Aorta (tissue), 5 donors: ENCODE measurements around the gene VSNL1. TPM values are rescaled to one million over a fixed set of nuclear protein-coding genes. Genes with fewer than 3 reads are reported as not detected.

Source experiments
- ATAC-seq: fragments of 200-7000 bp; cut with Tn5 transposase; one replicate; pipeline ENCODE4 v1.9.1; 2022; ENCODE audit warnings: moderate library complexity; ENCODE audit not compliant: low FRiP score
- DNase-seq, 2 donors: peaks; one replicate each; pipeline ENCODE4 v3.0.0-alpha.2; 2020
- H3K27ac ChIP-seq, 2 donors: one replicate each; pipeline ENCODE4 v1.5.1; 2013; ENCODE audit warnings: low read length in 2 of 2, mild to moderate bottlenecking in 2 of 2, moderate library complexity in 2 of 2, control low read depth in 1 of 2, inconsistent platforms in 1 of 2, low read depth in 1 of 2
- H3K27me3 ChIP-seq, 2 donors: one replicate each; pipeline ENCODE4 v1.6.1; 2013; ENCODE audit warnings: control low read depth in 1 of 2, low read length in 1 of 2, mild to moderate bottlenecking in 1 of 2, moderate library complexity in 1 of 2; ENCODE audit not compliant: insufficient read depth in 2 of 2, control insufficient read depth in 1 of 2
- H3K36me3 ChIP-seq, 2 donors: one replicate each; pipeline ENCODE4 v1.6.1; 2013; ENCODE audit warnings: control low read depth in 1 of 2, low read length in 1 of 2, mild to moderate bottlenecking in 1 of 2; ENCODE audit not compliant: insufficient read depth in 2 of 2, control insufficient read depth in 1 of 2
- H3K4me1 ChIP-seq, 2 donors: one replicate each; pipeline ENCODE4 v1.6.1; 2013; ENCODE audit warnings: low read length in 2 of 2, control low read depth in 1 of 2, mild to moderate bottlenecking in 1 of 2, moderate library complexity in 1 of 2; ENCODE audit not compliant: insufficient read depth in 2 of 2, control insufficient read depth in 1 of 2
- H3K4me3 ChIP-seq, 2 donors: one replicate each; pipeline ENCODE4 v1.5.1; 2013; ENCODE audit warnings: low read length in 2 of 2, control low read depth in 1 of 2, mild to moderate bottlenecking in 1 of 2
- H3K9me3 ChIP-seq: one replicate; pipeline ENCODE4 v1.6.1; 2013; ENCODE audit warnings: mild to moderate bottlenecking, low read length; ENCODE audit not compliant: control insufficient read depth
- WGBS, 2 donors: extraction: QIAGEN DNeasy Blood & Tissue Kit; methylation state at CpG; one replicate each; pipeline ENCODE4 v1.1.7; 2013; 5-methylcytosine and 5-hydroxymethylcytosine counted together
- intact Hi-C, 2 donors: fragments of 100-400 bp; cut with DNase I; formaldehyde crosslinking; loops; one replicate each; pipeline versions ENCODE4 v1.14.2 to v1.15.0; 2022
- polyA plus RNA-seq, 2 donors: library from polyadenylated mRNA; stranded (reverse); fragments of 200-250 nt; gene quantifications; one replicate each; pipeline ENCODE4 v1.2.3, GENCODE V29; 2013
- total RNA-seq, 2 donors: library from RNA; stranded (reverse); fragmentation: NEBNext Ultra II Directional; extraction: Animal tissue kit (Norgen Biotek cat#: 25700); gene quantifications; one replicate each; pipeline ENCODE4 v1.2.1, GENCODE V29; 2021
- donor health status: healthy with polysubstance abuse.
- donor health status: Bipolar disorder and iron deficiency.
- donor health status: DM: no; HTN: no; CAD: no.
- donor health status: DM: no; HTN: no; CAD: no.
- donor health status: DM: yes; HTN: yes; CAD: no.

The VSNL1 gene
- total and polyA plus RNA-seq, 4 donors, result not detected

DNA sequence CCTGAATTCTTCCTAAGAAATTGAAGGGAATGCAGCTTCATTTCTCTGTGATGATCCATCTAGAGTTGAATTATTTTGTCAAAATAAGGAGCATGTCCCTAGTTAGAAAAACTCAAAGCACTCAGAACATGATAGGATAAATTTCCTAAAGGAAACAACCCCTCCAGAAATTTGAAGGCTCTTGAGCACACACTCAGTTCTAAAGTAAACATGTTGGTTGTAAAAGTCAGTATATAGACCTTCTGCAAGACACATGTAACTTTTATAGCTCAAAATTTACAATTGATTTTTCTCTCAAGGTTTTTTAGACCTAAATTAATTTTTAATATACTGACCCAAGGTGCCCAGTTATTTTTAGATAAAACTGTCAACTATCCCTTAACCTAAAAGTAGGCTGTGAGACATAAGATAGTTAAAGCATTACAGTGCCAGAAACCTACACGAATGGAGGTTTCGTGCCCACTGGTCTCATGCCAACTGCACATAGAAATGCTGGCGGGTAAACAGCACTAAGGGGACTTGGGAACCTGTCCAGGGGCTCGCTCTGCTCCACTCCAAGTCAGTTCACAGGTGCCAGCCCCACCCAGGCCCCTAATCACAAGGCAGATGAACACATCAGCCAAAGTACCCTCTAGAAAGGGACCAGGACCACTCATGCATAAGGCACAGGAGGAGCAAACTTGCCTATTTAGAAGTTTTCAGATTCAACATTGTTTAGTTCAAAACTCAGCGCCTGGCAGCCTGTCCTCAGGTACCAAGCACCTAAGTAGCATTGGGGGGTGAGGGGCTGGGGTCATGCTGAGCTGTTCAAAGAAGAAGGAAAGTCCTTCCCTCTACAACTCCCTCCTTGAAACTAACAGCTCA is 106.6 kb downstream of the VSNL1 start:
- DNase-seq (no peak), ATAC-seq (no peak)
- intact Hi-C loops, result loop anchor here in 1 of 2 donors (10.0 kb wide), 1 partner anchor 132 kb away; the partner anchor contains the start of gene RAD51AP2
- Histone ChIP-seq H3K4me1 (no peaks in the 10 kb centered on the region), H3K4me3 (no peak overlapping the region), H3K9me3 (no peaks in the 10 kb centered on the region), H3K27me3 (no peaks in the 10 kb centered on the region), H3K27ac (no peak overlapping the region), H3K36me3 (no peaks in the 10 kb centered on the region)
- WGBS, 2 donors, result 28 to 29% methylated on average over 5 of the region's 5 CpGs

DNA sequence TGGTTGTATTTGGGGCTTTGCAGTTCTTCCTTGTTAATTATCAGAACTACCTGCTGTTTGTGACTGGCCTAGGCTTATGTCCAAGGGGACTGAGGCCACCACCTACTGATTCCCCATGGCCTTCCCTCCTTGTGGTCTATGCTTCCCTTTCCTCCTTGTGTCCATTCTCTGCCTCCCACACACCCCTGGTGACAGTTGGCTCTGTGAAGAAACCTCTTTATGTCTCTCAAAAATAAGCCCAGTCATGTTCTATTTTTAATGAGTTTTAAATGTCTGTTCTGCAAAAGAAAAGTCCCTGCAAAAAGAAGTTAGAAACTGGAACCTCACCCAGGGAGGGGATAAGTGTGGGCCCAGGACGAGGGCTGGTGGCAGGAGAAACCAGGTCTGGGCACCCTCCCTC is 108.1 kb downstream of the VSNL1 start:
- Histone ChIP-seq H3K4me1 (no peaks in the 10 kb centered on the region), H3K36me3 (no peaks in the 10 kb centered on the region), H3K4me3 (no peak overlapping the region), H3K27ac (no peak overlapping the region), H3K27me3 (no peaks in the 10 kb centered on the region), H3K9me3 (no peaks in the 10 kb centered on the region)
- intact Hi-C loops, result loop anchor here in 1 of 2 donors (10.0 kb wide), 1 partner anchor 134 kb away; the partner anchor contains the start of gene RAD51AP2
- 61 to 70% methylated on average over 1 of the region's 1 CpG for WGBS, 2 donors
- DNase-seq (no peak), ATAC-seq (no peak)

DNA sequence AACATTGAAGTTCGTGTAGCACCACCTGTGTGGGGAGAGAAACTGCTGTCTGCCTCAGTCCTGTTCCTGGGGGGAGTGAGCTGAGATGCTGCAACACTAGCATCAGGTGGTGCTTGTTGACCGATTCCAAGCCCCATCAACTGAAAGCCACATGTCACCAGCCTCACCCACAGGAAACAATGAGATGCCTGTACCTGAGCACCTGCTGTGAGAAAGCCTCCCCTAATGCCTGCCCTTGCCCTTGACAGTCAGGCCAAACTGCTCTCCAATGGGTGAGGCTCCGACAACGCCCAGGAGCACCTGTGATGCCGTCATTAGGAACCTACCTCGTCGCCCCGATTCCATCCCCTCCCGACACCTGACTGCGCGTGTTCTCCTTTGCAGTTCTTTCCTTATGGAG is 108.5 kb downstream of the VSNL1 start:
- ATAC-seq, result no peak
- H3K9me3 ChIP-seq, result no peaks in the 10 kb centered on the region
- H3K36me3 ChIP-seq, result no peaks in the 10 kb centered on the region
- no peaks in the 10 kb centered on the region for H3K27me3 ChIP-seq
- intact Hi-C loops, result loop anchor here in 1 of 2 donors (10.0 kb wide), 1 partner anchor 134 kb away; the partner anchor contains the start of gene RAD51AP2
- no peak for DNase-seq
- no peak overlapping the region for H3K4me3 ChIP-seq
- no peak overlapping the region for H3K27ac ChIP-seq
- H3K4me1 ChIP-seq, result no peaks in the 10 kb centered on the region
- WGBS, 2 donors, result 95% methylated on average over 11 of the region's 11 CpGs

DNA sequence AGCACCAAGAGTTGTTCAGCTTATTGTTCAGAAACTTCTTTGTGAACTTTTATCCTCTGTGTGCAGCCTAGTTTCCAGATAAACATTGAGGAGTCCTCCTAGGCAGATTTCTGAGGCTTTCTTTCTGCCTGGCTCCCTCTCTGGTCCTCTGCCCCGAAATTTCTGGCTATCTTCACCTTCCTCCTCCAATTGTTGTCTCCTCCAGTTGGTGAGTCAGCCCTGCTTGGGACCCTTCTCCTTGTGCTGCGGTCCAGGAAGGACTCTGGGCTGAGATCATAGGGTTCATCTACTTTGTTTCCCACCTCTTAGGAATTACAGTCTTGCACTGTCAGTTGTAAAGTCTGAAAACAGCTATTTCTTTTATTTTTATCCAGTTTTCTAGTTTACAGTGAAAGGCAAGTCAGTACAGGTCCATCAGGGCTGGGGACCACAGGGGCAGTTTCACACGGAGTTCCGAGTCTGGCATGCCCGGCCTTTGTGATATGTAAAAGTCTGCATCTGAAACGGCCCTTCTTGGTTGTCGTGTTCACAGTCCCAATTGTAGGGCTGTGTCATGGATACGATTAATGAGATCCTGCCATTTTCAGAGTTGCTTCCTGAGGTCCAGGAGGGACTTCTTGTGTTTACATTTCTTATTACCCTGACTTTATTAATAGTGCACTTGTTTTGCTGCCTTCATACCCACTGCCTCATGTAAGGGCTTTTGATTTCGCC is 112.3 kb downstream of the VSNL1 start:
- no peak for DNase-seq
- no peak for ATAC-seq
- H3K27ac ChIP-seq, result no peak overlapping the region
- no peak overlapping the region for H3K4me3 ChIP-seq
- 73 to 77% methylated on average over 9 of the region's 9 CpGs for WGBS, 2 donors
- no peaks in the 10 kb centered on the region for H3K27me3 ChIP-seq
- H3K36me3 ChIP-seq, result no peaks in the 10 kb centered on the region
- no peaks in the 10 kb centered on the region for H3K9me3 ChIP-seq
- no peaks in the 10 kb centered on the region for H3K4me1 ChIP-seq
- intact Hi-C loops, result no loop called here

DNA sequence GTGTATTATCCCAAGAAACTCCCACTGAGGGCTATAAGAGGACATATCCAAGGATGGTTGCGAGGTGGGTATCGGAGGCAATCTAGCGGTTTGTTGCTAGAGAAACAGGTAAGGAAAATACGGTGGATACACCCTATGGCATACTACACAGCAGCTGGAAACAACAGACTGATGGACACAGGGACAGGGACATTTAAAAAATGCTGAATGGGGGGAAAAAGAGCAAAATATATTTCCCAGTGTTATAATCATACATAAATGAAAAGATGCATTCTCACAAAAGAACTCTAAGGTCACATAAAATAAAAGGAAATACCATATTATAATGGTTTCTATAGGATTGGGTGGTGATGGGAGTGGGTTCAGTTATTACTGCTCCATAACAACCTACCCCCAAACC is 117.3 kb downstream of the VSNL1 start:
- H3K9me3 ChIP-seq, result no peaks in the 10 kb centered on the region
- no peaks in the 10 kb centered on the region for H3K27me3 ChIP-seq
- H3K4me3 ChIP-seq, result no peak overlapping the region
- no peaks in the 10 kb centered on the region for H3K4me1 ChIP-seq
- no peak for ATAC-seq
- intact Hi-C loops, result no loop called here
- DNase-seq, result no peak
- peaks cover 0 to 4% of the 10 kb centered on the region in 2 donors for H3K36me3 ChIP-seq
- 97 to 98% methylated on average over 4 of the region's 4 CpGs for WGBS, 2 donors
- H3K27ac ChIP-seq, result no peak overlapping the region

DNA sequence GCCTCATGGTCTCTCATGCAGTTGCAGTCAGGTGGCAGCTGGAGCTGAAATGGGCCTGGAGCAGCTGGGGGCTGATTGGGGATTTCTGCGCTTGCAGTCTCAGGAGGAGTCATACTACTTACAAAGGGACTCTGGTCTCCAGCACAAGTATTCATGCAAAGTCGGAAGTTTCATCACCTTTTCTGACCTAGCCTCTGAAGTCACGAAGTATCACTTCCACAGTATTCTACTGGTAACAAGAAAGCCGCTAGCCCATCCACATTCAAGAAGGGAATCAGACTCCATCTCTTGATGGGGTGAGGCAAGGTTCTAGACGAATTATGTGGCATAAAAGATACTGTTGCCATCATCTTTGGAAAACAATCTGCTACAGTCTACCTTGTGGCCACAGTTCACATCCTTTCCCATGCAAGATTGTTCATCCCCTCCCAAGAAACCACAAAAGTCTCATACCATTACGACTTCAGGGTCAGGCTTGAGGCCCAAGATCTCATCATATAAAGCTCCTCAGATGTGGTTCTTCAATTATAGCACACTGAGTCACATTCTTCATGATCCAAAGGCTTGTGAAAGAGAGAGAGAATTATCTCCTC is 117.9 kb downstream of the VSNL1 start:
- H3K27ac ChIP-seq, result no peak overlapping the region
- intact Hi-C loops, result no loop called here
- peaks cover 0 to 4% of the 10 kb centered on the region in 2 donors for H3K36me3 ChIP-seq
- no peak for DNase-seq
- H3K4me1 ChIP-seq, result no peaks in the 10 kb centered on the region
- ATAC-seq, result no peak
- H3K27me3 ChIP-seq, result no peaks in the 10 kb centered on the region
- no peak overlapping the region for H3K4me3 ChIP-seq
- no peaks in the 10 kb centered on the region for H3K9me3 ChIP-seq
- WGBS, 2 donors, result 94 to 97% methylated on average over 6 of the region's 6 CpGs

DNA sequence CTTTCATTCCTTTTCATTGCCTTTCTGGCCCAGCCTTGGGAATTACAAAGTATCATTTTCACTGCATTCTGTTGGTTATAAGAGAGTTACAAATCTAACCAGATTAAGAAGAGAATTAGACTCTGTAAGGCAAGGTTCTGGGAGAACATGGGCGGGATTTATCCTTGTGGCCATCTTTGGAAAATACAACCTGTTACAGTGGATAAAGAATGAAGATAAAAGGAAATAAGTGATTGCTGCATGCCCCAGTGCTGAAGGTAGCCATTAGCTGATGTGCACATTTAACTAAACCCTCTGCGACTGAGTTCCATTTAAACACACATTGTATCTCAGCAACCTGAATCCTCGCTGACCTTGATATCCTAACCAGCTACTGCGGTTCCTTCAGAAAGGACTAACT is 119.7 kb downstream of the VSNL1 start:
- H3K27ac ChIP-seq, result no peak overlapping the region
- ATAC-seq (no peak), DNase-seq (no peak)
- peaks cover 0 to 8% of the 10 kb centered on the region in 2 donors for H3K36me3 ChIP-seq
- WGBS, 2 donors, result 72 to 94% methylated on average over 4 of the region's 4 CpGs
- H3K4me1 ChIP-seq, result no peaks in the 10 kb centered on the region
- H3K27me3 ChIP-seq, result no peaks in the 10 kb centered on the region
- H3K4me3 ChIP-seq, result no peak overlapping the region
- H3K9me3 ChIP-seq, result no peaks in the 10 kb centered on the region
- intact Hi-C loops, result no loop called here

DNA sequence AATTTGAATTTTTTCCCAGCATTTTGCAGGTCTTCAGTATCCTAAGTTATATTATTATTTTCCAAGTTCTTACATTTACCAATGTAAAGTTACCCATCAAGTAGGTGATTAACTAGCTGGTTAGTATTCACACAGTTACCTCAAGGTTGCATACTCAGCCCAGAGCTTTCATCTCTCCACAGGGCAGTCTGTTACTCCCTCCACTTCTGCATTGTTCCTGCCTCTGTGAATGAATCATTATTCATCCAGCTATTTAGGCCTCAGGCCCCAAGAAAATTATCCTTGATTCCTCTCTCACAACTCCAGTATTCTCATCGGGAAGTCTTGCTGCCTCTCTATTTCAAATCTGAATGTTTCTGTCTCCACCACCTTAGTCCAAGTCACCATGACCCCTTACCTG is 121.0 kb downstream of the VSNL1 start:
- no peaks in the 10 kb centered on the region for H3K4me1 ChIP-seq
- no peaks in the 10 kb centered on the region for H3K9me3 ChIP-seq
- peaks cover 0 to 8% of the 10 kb centered on the region in 2 donors for H3K36me3 ChIP-seq
- 91 to 96% methylated on average over 1 of the region's 1 CpG for WGBS, 2 donors
- intact Hi-C loops, result no loop called here
- H3K27ac ChIP-seq, result no peak overlapping the region
- no peaks in the 10 kb centered on the region for H3K27me3 ChIP-seq
- ATAC-seq, result no peak
- no peak for DNase-seq
- no peak overlapping the region for H3K4me3 ChIP-seq
